Measurements from ENCODE around the gene MGME1. TPM values are rescaled to one million over a fixed set of nuclear protein-coding genes. Genes with fewer than 3 reads are reported as not detected.

The MGME1 gene
- total RNA-seq, 6 experiments from 2014 or later: 12.7 to 19.2 (median 17.9) TPM

DNA sequence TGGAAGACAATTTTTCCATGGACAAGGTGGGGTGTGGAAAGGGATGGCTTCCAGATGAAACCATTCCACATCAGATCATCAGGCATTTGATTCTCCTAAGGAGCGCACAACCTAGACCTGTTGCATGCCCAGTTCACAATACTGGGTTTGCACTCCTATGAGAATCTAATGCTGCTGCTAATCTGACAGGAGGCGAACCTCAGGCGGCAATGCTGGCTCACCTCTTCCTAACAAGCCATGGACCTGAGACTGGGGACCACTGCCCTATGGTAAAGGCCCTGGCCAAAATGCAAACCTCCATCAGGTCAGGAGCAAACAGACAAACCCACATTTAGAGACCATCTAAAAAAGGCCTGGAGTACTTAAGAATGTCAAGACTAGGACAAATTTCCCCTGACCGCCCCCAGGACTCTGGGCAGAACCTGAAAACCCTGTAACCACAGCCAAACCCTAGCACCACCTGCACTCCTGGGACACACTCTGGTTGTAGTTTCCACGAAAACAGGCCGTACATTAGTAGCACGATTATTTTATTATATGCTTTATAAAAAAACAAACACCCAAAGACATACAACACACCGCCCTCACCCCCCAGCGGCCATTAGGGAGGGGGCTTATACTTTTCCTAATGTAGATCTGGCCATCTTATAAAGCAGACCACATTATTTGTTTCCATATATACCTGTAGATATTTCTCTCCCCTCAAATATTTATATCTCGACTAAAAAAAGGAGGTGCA is 27.6 kb upstream of the MGME1 start:
- no peak for DNase-seq
- Mint-ChIP-seq H3K9me3 (no peaks in the 10 kb centered on the region), H3K4me3 (no peak overlapping the region), H3K36me3 (ENCODE audit: low read depth) (peaks cover 43% of the 10 kb centered on the region), H3K27ac (no peak overlapping the region), H3K27me3 (ENCODE audit: insufficient read depth) (no peaks in the 10 kb centered on the region; the same call in 1 of the 2 replicates), H3K4me1 (ENCODE audit: low read depth) (peaks cover 37% of the 10 kb centered on the region)
- TF ChIP-seq, protein P1, sequence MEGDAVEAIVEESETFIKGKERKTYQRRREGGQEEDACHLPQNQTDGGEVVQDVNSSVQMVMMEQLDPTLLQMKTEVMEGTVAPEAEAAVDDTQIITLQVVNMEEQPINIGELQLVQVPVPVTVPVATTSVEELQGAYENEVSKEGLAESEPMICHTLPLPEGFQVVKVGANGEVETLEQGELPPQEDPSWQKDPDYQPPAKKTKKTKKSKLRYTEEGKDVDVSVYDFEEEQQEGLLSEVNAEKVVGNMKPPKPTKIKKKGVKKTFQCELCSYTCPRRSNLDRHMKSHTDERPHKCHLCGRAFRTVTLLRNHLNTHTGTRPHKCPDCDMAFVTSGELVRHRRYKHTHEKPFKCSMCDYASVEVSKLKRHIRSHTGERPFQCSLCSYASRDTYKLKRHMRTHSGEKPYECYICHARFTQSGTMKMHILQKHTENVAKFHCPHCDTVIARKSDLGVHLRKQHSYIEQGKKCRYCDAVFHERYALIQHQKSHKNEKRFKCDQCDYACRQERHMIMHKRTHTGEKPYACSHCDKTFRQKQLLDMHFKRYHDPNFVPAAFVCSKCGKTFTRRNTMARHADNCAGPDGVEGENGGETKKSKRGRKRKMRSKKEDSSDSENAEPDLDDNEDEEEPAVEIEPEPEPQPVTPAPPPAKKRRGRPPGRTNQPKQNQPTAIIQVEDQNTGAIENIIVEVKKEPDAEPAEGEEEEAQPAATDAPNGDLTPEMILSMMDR (IDR thresholded peaks at IDR 0.05): no peak

DNA sequence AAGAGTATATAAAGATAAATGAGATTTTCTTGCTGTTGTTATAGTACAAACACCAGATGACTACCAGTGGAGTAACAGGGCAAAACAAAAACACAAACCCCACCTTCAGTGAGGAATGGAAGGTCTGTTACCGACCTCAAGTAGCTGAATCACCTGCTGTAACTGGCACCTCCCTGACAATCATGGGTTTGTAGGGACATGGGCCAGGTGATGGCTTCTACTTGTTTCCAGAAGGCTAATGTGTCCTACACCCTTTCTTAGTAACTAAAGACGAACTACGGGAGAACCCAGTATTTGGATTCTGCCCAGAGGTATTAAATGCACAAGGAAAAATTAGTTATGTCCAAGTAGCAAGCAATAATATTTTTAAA is 27.0 kb upstream of the MGME1 start:
- no peak overlapping the region for H3K27ac Mint-ChIP-seq
- no peaks in the 10 kb centered on the region; the same call in 1 of the 2 replicates for H3K27me3 Mint-ChIP-seq (ENCODE audit: insufficient read depth)
- TF ChIP-seq, protein P1 (IDR thresholded peaks at IDR 0.05): no peak
- DNase-seq: no peak
- no peaks in the 10 kb centered on the region for H3K9me3 Mint-ChIP-seq
- peaks cover 32% of the 10 kb centered on the region for H3K4me1 Mint-ChIP-seq (ENCODE audit: low read depth)
- H3K4me3 Mint-ChIP-seq: no peak overlapping the region
- peaks cover 49% of the 10 kb centered on the region for H3K36me3 Mint-ChIP-seq (ENCODE audit: low read depth)

DNA sequence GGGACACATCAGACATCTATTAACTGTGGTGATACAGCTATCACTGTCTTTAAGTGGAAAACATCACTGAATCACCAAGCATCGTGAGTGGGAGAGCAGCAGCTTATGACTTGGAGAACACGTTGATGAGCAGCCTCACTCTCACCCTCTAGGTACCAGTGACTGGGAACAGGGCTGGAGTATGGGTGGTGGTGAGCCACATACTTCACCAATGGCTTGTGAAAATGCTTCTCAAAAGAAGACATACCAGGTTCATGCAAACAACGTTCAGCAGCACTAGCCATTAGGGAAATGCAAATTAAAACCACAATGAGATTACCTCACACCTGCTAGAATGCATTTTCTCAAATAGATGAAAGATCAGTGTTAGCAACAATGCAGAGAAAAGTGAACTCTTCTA is 25.5 kb upstream of the MGME1 start:
- H3K27ac Mint-ChIP-seq: peak overlapping the region; percentile 24; the same call in 1 of the 2 replicates
- no peak overlapping the region for H3K4me3 Mint-ChIP-seq
- H3K36me3 Mint-ChIP-seq (ENCODE audit: low read depth): peaks cover 64% of the 10 kb centered on the region
- TF ChIP-seq, protein P1 (IDR thresholded peaks at IDR 0.05): no peak
- no peaks in the 10 kb centered on the region; the same call in 1 of the 2 replicates for H3K27me3 Mint-ChIP-seq (ENCODE audit: insufficient read depth)
- DNase-seq: no peak
- no peaks in the 10 kb centered on the region for H3K9me3 Mint-ChIP-seq
- peaks cover 18% of the 10 kb centered on the region; the same call in 1 of the 2 replicates for H3K4me1 Mint-ChIP-seq (ENCODE audit: low read depth)

- TF ChIP-seq, protein P1 (IDR thresholded peaks at IDR 0.05): no peak
- Mint-ChIP-seq H3K36me3 (ENCODE audit: low read depth) (peaks cover 77% of the 10 kb centered on the region), H3K27ac (peak overlapping the region; percentile 61), H3K4me1 (ENCODE audit: low read depth) (peaks cover 8% of the 10 kb centered on the region; the same call in 1 of the 2 replicates), H3K27me3 (ENCODE audit: insufficient read depth) (no peaks in the 10 kb centered on the region; the same call in 1 of the 2 replicates), H3K9me3 (no peaks in the 10 kb centered on the region), H3K4me3 (no peak overlapping the region)
- no peak for DNase-seq
Measured at GRCh38 chr20:17944854-17945474, 23.9 kb upstream of the MGME1 start.

- TF ChIP-seq, protein P1 (IDR thresholded peaks at IDR 0.05): no peak
- H3K27ac Mint-ChIP-seq: no peak overlapping the region
- H3K27me3 Mint-ChIP-seq (ENCODE audit: insufficient read depth): no peaks in the 10 kb centered on the region; the same call in 1 of the 2 replicates
- H3K9me3 Mint-ChIP-seq: no peaks in the 10 kb centered on the region
- H3K4me3 Mint-ChIP-seq: no peak overlapping the region
- DNase-seq: no peak
- H3K36me3 Mint-ChIP-seq (ENCODE audit: low read depth): peaks cover 79% of the 10 kb centered on the region
- H3K4me1 Mint-ChIP-seq (ENCODE audit: low read depth): no peaks in the 10 kb centered on the region; the same call in 1 of the 2 replicates
Measured at GRCh38 chr20:17946040-17946439, 22.8 kb upstream of the MGME1 start.

Measured in HFFc6 (cell line).